GM19043 (cell line): ENCODE data around the gene SOST.

ENCODE experiments used
- ATAC-seq: cut with Tn5 transposase; IDR thresholded peaks from one replicate; pipeline ENCODE4 v1.9.1; 2021; ENCODE audit warnings: low read depth; ENCODE audit not compliant: unreplicated experiment

Gene SOST

DNA sequence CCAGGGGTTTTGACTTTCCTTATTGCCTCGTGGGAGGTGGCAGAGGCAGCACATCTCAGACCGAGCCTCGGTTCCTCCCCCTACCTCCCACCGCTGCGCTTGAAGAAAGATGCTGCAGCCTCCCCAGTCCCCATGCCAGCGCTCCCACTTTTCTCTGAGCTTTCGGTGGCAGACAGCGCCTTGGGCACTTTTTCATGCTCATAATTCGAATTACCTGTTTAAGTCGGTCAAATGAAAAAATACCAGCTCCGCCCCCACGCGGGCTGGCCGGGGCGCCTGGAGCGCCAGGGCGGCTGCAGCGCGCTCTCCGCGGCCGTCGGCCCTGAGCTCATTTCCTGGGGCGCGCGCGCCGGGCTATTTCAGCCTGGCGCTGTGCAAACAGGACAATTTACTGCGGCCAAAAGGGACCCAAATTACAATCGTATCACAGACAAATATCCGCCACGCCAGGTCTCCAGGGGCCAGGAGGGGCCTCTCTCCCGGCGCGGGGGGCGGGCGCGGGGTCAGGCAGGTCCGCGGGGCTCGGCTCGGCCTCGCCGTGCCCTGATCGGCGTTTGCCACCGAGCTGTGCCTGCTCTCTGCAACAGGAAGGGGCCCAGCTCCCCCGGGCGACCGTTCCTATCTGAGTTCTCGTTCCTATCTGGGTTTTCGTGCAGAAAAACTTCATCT is 45.0 kb downstream of the SOST start:
- ATAC-seq = no peak

DNA sequence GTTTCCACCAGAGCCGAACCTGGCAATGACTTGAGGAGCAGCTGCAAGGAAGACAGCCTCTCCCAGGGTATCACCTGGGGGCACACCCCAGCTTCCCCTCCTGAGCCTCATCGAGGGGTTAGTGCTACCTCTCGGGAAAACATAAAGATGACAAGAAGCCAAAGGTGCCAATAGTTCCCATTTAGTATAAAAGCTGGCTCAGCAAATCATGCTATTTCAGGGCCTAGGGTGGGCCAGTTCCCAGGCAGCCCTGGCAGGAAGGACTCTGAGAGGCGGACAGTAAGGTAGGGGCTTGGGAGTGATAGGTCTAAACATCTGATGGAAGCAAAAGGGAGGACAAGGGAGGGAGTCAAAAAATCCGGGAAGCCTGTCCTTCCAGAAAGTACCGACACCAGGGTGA is 46.2 kb downstream of the SOST start:
- no peak for ATAC-seq

GRCh38 chr17:43710101-43710500 is 48.5 kb downstream of the SOST start:
- no peak for ATAC-seq

- no peak for ATAC-seq
Measured at GRCh38 chr17:43709210-43709609, 49.4 kb downstream of the SOST start.

DNA sequence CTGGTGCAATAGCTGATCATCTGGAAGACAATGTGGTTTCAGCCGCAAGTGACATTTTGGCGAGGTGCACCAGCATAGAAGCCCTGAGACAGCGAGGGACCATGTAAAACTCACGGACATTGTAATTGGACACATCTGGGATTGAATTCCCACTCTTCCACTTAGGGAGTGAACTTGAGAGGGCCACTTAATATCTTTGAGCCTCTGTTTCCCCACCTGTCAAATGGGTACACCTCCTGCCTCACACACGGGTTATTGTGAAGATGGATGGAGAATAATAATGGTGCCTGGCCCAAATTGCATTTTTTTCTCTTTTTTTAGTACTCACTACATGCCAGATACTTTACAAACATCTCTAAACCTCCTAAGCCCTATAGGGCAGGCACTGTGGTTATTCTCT is 51.4 kb downstream of the SOST start:
- ATAC-seq = no peak

DNA sequence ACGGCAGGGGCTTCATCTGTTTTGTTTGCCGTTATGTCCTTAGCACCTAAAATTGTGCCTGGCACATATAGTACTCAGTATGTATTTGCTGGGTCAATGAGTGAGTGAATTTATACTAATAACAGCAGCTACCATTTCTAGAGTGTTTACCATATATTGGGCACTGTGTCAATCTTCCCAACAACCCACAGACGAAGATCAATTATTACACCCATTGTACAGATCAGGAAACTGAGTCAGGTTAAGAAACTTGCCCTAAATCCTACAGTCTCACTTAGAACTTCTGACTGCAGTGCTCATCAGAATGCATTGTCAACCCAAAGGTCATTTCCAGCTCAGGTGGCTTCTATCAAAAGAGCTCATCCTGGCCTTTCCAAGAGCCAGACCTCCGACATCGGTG is 52.4 kb downstream of the SOST start:
- no peak for ATAC-seq
